HG02623 (cell line): ENCODE results near the gene KDSR.

ENCODE experiments used
- ATAC-seq: cut with Tn5 transposase; IDR thresholded peaks from one replicate; pipeline ENCODE4 v1.9.1; 2021; ENCODE audit warnings: moderate library complexity; ENCODE audit not compliant: unreplicated experiment

The KDSR gene

GRCh38 chr18:63284827-63285733 lies 81.9 kb downstream of the KDSR start:
- peak; percentile 92 for ATAC-seq

GRCh38 chr18:63284173-63284799 lies 82.7 kb downstream of the KDSR start:
- ATAC-seq: no peak

- ATAC-seq: no peak
Observed at GRCh38 chr18:63283305-63284094, 83.5 kb downstream of the KDSR start.

- ATAC-seq: no peak
Observed at GRCh38 chr18:63282793-63283192, 84.2 kb downstream of the KDSR start.
